ENCODE results near the gene HMCN2.

Gene HMCN2

GRCh38 chr9:130315446-130316226, 50.1 kb downstream of the HMCN2 start:
- TF ChIP-seq EP300 (IDR thresholded peaks at IDR 0.05; ENCODE audit: borderline replicate concordance) (no peak), TCF12 (IDR thresholded peaks at IDR 0.05; ENCODE audit: low read depth) (no peak), NFIC (IDR thresholded peaks at IDR 0.05) (no peak), EGR1 (IDR thresholded peaks at IDR 0.05) (no peak), REST (IDR thresholded peaks at IDR 0.05; ENCODE audit: low read depth) (no peak), FOXM1 (IDR thresholded peaks at IDR 0.05; ENCODE audit: borderline replicate concordance, low read depth) (no peak), CREB1 (IDR thresholded peaks at IDR 0.05; ENCODE audit: low read depth) (no peak), RAD21 (IDR thresholded peaks at IDR 0.05; ENCODE audit: low read depth) (no peak), CEBPB (IDR thresholded peaks at IDR 0.05) (no peak), TEAD4 (IDR thresholded peaks at IDR 0.05) (no peak), YY1 (IDR thresholded peaks at IDR 0.05; ENCODE audit: low read depth) (no peak), TAF1 (IDR thresholded peaks at IDR 0.05; ENCODE audit: low read depth) (no peak), ZBTB7A (IDR thresholded peaks at IDR 0.05; ENCODE audit: low read depth) (no peak), USF1 (IDR thresholded peaks at IDR 0.05) (no peak)
- TF ChIP-seq, protein P1, sequence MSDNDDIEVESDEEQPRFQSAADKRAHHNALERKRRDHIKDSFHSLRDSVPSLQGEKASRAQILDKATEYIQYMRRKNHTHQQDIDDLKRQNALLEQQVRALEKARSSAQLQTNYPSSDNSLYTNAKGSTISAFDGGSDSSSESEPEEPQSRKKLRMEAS (IDR thresholded peaks at IDR 0.05) = no peak

DNA sequence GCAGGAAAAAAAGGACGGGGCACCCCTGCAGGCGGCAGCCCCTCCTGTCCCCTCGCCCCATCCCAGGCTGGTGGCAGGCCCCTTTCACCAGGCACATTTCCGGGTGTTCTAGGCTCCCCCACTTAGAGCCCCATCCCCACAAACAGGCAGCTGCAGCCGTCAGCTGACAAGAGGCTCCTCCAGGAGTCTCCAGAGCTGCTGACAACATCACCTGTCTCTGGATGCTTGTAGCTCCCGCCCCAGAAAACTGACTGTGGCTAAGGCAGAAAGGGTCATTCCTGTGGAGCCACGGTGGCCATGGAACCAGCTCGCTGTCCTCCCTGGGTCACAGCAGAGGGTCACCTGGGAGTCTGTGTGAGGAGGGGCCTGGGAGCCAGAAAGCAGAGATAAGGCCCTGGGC, 50.9 kb downstream of the HMCN2 start:
- TF ChIP-seq NFIC (IDR thresholded peaks at IDR 0.05) (no peak), YY1 (IDR thresholded peaks at IDR 0.05; ENCODE audit: low read depth) (no peak), ZBTB7A (IDR thresholded peaks at IDR 0.05; ENCODE audit: low read depth) (no peak), REST (IDR thresholded peaks at IDR 0.05; ENCODE audit: low read depth) (no peak), CREB1 (IDR thresholded peaks at IDR 0.05; ENCODE audit: low read depth) (no peak), CEBPB (IDR thresholded peaks at IDR 0.05) (no peak), RAD21 (IDR thresholded peaks at IDR 0.05; ENCODE audit: low read depth) (no peak), FOXM1 (IDR thresholded peaks at IDR 0.05; ENCODE audit: borderline replicate concordance, low read depth) (no peak)
- TF ChIP-seq, protein P1 (IDR thresholded peaks at IDR 0.05) = no peak

- TF ChIP-seq EP300 (IDR thresholded peaks at IDR 0.05; ENCODE audit: borderline replicate concordance) = no peak
- no peak for TF ChIP-seq TAF1 (IDR thresholded peaks at IDR 0.05; ENCODE audit: low read depth)
- TF ChIP-seq TEAD4 (IDR thresholded peaks at IDR 0.05) = no peak
- no peak for TF ChIP-seq CEBPB (IDR thresholded peaks at IDR 0.05)
- no peak for TF ChIP-seq REST (IDR thresholded peaks at IDR 0.05; ENCODE audit: low read depth)
- TF ChIP-seq TCF12 (IDR thresholded peaks at IDR 0.05; ENCODE audit: low read depth) = no peak
- no peak for TF ChIP-seq NFIC (IDR thresholded peaks at IDR 0.05)
- no peak for TF ChIP-seq YY1 (IDR thresholded peaks at IDR 0.05; ENCODE audit: low read depth)
- TF ChIP-seq FOXM1 (IDR thresholded peaks at IDR 0.05; ENCODE audit: borderline replicate concordance, low read depth) = no peak
- TF ChIP-seq RAD21 (IDR thresholded peaks at IDR 0.05; ENCODE audit: low read depth) = no peak
- no peak for TF ChIP-seq EGR1 (IDR thresholded peaks at IDR 0.05)
- TF ChIP-seq ZBTB7A (IDR thresholded peaks at IDR 0.05; ENCODE audit: low read depth) = no peak
- no peak for TF ChIP-seq USF1 (IDR thresholded peaks at IDR 0.05)
- TF ChIP-seq CREB1 (IDR thresholded peaks at IDR 0.05; ENCODE audit: low read depth) = no peak
These were observed 53.7 kb downstream of the HMCN2 start for GRCh38 chr9:130319300-130319699.
